Vagina (tissue), 2 donors: ENCODE results near the gene HOXA9. TPM values are rescaled to one million over a fixed set of nuclear protein-coding genes. Genes with fewer than 3 reads are reported as not detected.
A peak's percentile ranks its signal among the peaks of the same experiment; 100 is the strongest.

Experiments used
- DNase-seq, 2 donors: peaks; one replicate each; pipeline ENCODE4 v3.0.0-alpha.2; 2017; ENCODE audit errors: extremely low spot score in 2 of 2
- H3K27ac ChIP-seq: fragments of 200-600 bp; sonication (generic); one replicate; pipeline ENCODE4 v1.5.1; 2019
- H3K27me3 ChIP-seq: fragments of 200-600 bp; sonication (generic); one replicate; pipeline ENCODE4 v1.5.1; 2019
- H3K36me3 ChIP-seq, 2 donors: fragments of 200-600 bp; sonication (generic); one replicate each; pipeline ENCODE4 v1.5.1; 2017 to 2019
- H3K4me1 ChIP-seq: fragments of 200-600 bp; sonication (generic); one replicate; pipeline ENCODE4 v1.5.1; 2019
- H3K4me3 ChIP-seq, 2 donors: fragments of 200-600 bp; sonication (generic); 1 replicate in 1 of 2; 2 replicates in 1 of 2; pipeline ENCODE4 v1.5.1; 2016 to 2019
- H3K9me3 ChIP-seq: fragments of 200-600 bp; sonication (generic); one replicate; pipeline ENCODE4 v1.5.1; 2019
- CTCF ChIP-seq, 3 experiments: fragments of 450-650 bp in 2 of 3; fragments of 200-600 bp in 1 of 3; sonication (generic) in 1 of 3; IDR thresholded peaks; one replicate each; pipeline ENCODE4 v1.5.1; 2017 to 2019; ENCODE audit warnings: antibody characterized with exemption in 3 of 3, mild to moderate bottlenecking in 2 of 3, moderate library complexity in 2 of 3
- POLR2A ChIP-seq, 2 donors: fragments of 450-650 bp; IDR thresholded peaks; one replicate each; pipeline ENCODE4 v1.6.1; 2017; ENCODE audit warnings: antibody characterized with exemption in 2 of 2, mild to moderate bottlenecking in 2 of 2, moderate library complexity in 2 of 2
- POLR2AphosphoS5 ChIP-seq, 2 donors: sonication (generic); formaldehyde crosslinking; IDR thresholded peaks; one replicate each; pipeline ENCODE4 v1.9.0; 2017; ENCODE audit warnings: antibody characterized with exemption in 2 of 2, mild to moderate bottlenecking in 2 of 2, low read depth in 1 of 2; ENCODE audit not compliant: insufficient read depth in 1 of 2
- intact Hi-C: fragments of 100-400 bp; cut with DNase I; formaldehyde crosslinking; loops from one replicate; pipeline ENCODE4 v1.15.1; 2023
- total RNA-seq: library from RNA; depleted of rRNA; stranded (reverse); fragments of >200 nt; gene quantifications from one replicate; pipeline ENCODE4 v1.2.3, GENCODE V29; 2016

The HOXA9 gene
- total RNA-seq, 1 donor from 2014 or later: 13.0 TPM

GRCh38 chr7:27167916-27168264 lies 2.6 kb upstream of the HOXA9 start:
- H3K4me1 ChIP-seq: peaks cover 45% of the 10 kb centered on the region
- no peaks in the 10 kb centered on the region for H3K9me3 ChIP-seq
- no peak for DNase-seq
- no peaks in the 10 kb centered on the region for H3K27me3 ChIP-seq
- H3K36me3 ChIP-seq: no peaks in the 10 kb centered on the region
- H3K4me3 ChIP-seq: peak overlapping the region; percentile 56 to 64
- TF ChIP-seq CTCF (IDR thresholded peaks at IDR 0.05): no peak
- TF ChIP-seq POLR2A (IDR thresholded peaks at IDR 0.05): no peak
- no peak for TF ChIP-seq POLR2AphosphoS5 (IDR thresholded peaks at IDR 0.05; ENCODE audit: insufficient read depth in 1 of 2, low read depth in 1 of 2)
- peak overlapping the region; percentile 99 for H3K27ac ChIP-seq
- intact Hi-C loops: loop anchor here (5.0 to 10.0 kb wide), 2 partner anchors 796 to 1313 kb away; no protein-coding TSS in a partner anchor

DNA sequence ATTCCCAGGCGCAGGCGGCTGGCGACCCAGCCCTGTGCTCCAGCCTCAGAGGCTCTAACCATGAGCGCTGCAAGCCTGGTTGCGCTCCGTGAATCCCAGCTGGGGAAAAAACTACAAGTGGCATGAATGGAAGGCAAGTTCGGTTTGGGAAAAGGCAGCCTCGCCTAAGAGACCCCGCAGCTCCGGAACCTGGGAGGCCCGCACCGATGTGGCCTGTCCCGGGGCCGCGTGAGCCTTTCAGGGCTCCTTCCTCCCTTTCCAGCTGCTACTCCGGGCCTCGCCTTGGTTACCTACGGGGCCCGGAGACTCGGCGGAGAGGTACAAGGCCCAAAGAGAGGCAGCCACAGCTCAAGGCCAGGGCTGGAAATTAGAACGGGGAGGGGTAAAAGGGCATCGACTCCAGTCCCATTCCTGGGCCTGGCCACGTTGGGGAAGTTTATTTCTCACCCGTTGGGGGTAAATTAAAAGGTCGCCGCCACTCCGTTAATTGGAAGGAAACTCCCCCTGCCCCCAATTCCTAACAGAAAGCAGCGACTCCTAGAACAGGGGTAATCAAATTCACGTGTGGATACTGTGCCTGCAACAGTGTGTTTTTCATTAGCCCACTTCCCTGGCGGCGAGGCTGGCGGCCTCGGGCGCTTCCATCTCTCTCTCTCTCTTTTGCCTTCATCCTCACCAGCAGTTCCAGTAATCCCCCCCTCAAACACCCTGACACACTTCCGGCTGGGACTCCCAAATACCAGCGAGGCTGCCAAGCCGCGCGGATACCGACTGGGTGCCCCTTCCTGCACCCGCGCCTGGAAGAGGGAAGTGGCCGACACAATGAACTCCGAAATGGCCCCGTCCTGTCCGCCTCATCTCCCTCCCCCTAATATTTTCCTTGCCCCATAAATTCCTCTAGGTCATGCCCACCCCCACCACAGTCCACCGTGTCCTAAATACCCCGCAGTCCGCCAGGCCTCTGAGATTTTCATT lies 1.5 kb upstream of the HOXA9 start:
- no peak for TF ChIP-seq CTCF (IDR thresholded peaks at IDR 0.05)
- TF ChIP-seq POLR2AphosphoS5 (IDR thresholded peaks at IDR 0.05; ENCODE audit: insufficient read depth in 1 of 2, low read depth in 1 of 2): peak in 1 of 2 donors; percentile 37
- H3K27ac ChIP-seq: peak overlapping the region; percentile 99
- H3K9me3 ChIP-seq: no peaks in the 10 kb centered on the region
- no peaks in the 10 kb centered on the region for H3K36me3 ChIP-seq
- DNase-seq: no peak
- intact Hi-C loops: loop anchor here (5.0 to 10.0 kb wide), 2 partner anchors 795 to 1312 kb away; no protein-coding TSS in a partner anchor
- H3K27me3 ChIP-seq: no peaks in the 10 kb centered on the region
- H3K4me3 ChIP-seq: peak overlapping the region; percentile 56 to 64
- H3K4me1 ChIP-seq: peaks cover 36% of the 10 kb centered on the region

GRCh38 chr7:27165996-27166530 lies 726 bp upstream of the HOXA9 start:
- Histone ChIP-seq H3K36me3 (no peaks in the 10 kb centered on the region), H3K9me3 (no peaks in the 10 kb centered on the region), H3K4me1 (peaks cover 43% of the 10 kb centered on the region), H3K4me3 (peak overlapping the region; percentile 56 to 64), H3K27me3 (no peaks in the 10 kb centered on the region), H3K27ac (peak overlapping the region; percentile 99)
- intact Hi-C loops: loop anchor here (5.0 to 10.0 kb wide), 2 partner anchors 794 to 1311 kb away; no protein-coding TSS in a partner anchor
- no peak for TF ChIP-seq POLR2A (IDR thresholded peaks at IDR 0.05)
- no peak for TF ChIP-seq CTCF (IDR thresholded peaks at IDR 0.05)
- peak in 1 of 2 donors; percentile 60 for TF ChIP-seq POLR2AphosphoS5 (IDR thresholded peaks at IDR 0.05; ENCODE audit: insufficient read depth in 1 of 2, low read depth in 1 of 2)
- no peak for DNase-seq

GRCh38 chr7:27164367-27165088 lies 809 bp downstream of the HOXA9 start:
- no peak for TF ChIP-seq POLR2AphosphoS5 (IDR thresholded peaks at IDR 0.05; ENCODE audit: insufficient read depth in 1 of 2, low read depth in 1 of 2)
- no peak for TF ChIP-seq CTCF (IDR thresholded peaks at IDR 0.05)
- no peak for TF ChIP-seq POLR2A (IDR thresholded peaks at IDR 0.05)
- H3K9me3 ChIP-seq: no peaks in the 10 kb centered on the region
- H3K4me1 ChIP-seq: peaks cover 54% of the 10 kb centered on the region
- no peak for DNase-seq
- H3K36me3 ChIP-seq: no peaks in the 10 kb centered on the region
- intact Hi-C loops: loop anchor here (5.0 to 10.0 kb wide), 2 partner anchors 792 to 1310 kb away; no protein-coding TSS in a partner anchor
- peak overlapping the region; percentile 56 to 64 for H3K4me3 ChIP-seq
- peak overlapping the region; percentile 99 for H3K27ac ChIP-seq
- no peaks in the 10 kb centered on the region for H3K27me3 ChIP-seq
